ENCODE results near the gene DGKA. TPM values are rescaled to one million over a fixed set of nuclear protein-coding genes. Genes with fewer than 3 reads are reported as not detected.
"Not testable (repeated sequence)": the region's sequence is repeated elsewhere in the genome, so short reads cannot be mapped to it uniquely, and the experiment has no call there.

DGKA gene
- total RNA-seq, 4 donors from 2014 or later, result 185 to 556 (median 198) TPM

DNA sequence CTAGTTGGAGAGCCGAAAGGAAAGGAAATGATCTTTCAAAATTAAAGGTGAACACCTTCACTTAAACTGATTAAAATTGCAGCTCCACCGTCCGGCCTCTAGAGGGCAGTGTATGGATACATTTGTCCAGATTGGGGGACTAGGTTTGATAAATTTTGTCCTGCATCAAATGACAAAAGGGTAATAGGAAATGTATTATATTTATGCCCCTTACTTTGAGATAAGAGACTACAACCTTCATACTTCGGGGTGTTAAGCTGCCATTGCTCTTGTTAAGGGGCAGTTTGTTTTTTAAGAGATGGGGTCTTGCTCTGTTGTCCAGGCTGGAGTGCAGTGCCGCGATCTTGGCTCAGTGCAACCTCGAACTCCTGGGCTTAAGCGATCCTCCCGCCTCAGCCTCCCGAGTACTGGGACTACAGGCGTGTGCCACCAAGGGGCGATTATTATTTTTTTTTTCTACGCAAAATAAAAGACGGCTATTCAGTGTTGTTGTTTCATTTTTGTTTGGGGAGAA is 65.3 kb downstream of the DGKA start:
- no peak for DNase-seq (ENCODE audit: low spot score in 2 of 2)
- Histone ChIP-seq H3K4me3 (peak overlapping the region; percentile 59), H3K4me1 (peaks cover 15% of the 10 kb centered on the region), H3K27ac (peak overlapping the region; percentile 74), H3K9me3 (no peaks in the 10 kb centered on the region), H3K27me3 (no peaks in the 10 kb centered on the region), H3K36me3 (peaks cover 34% of the 10 kb centered on the region)
- WGBS, result 25% methylated on average over 14 of the region's 14 CpGs
- peak; percentile 83 to 84 for TF ChIP-seq CTCF (IDR thresholded peaks at IDR 0.05)
- no peak for TF ChIP-seq POLR2A (IDR thresholded peaks at IDR 0.05)

- Histone ChIP-seq H3K4me1 (peaks cover 15% of the 10 kb centered on the region), H3K4me3 (peak within 1 kb of the TSS; percentile 59), H3K36me3 (peaks cover 28% of the 10 kb centered on the region), H3K27me3 (no peaks in the 10 kb centered on the region), H3K9me3 (no peaks in the 10 kb centered on the region), H3K27ac (peak within 1 kb of the TSS; percentile 74)
- TF ChIP-seq POLR2AphosphoS5 (IDR thresholded peaks at IDR 0.05) (peak in 1 of 3 donors; percentile 30), EP300 (IDR thresholded peaks at IDR 0.05) (no peak), CTCF (IDR thresholded peaks at IDR 0.05) (no peak), POLR2A (IDR thresholded peaks at IDR 0.05) (no peak)
- DNase-seq (ENCODE audit: low spot score in 2 of 2), result peak; percentile 96 to 98
- under 1% methylated on average over 26 of the region's 27 CpGs for WGBS
Measured at GRCh38 chr12:55996715-55997534, 66.0 kb downstream of the DGKA start, which contains the start of gene SUOX. Gene SUOX, plus strand, starts transcription at chr12:55997276. Its CDS starts 4,946 bp downstream, at chr12:56002222.

DNA sequence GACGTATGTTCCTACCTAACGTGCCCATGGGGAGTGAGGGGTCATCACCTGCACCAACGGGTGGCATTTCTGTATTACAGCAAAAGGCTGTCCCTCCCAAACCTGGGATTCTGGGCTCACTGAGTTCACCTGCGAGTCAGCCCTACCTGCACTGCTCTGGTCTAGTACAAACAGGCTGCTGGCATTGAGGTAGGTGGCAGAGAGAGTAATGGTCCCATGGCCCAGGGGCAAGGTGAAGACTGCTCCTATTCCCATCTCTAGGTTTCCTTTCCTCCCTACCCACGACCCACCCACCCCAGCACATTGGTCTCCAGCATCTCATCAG is 66.5 kb downstream of the DGKA start:
- WGBS, result 4% methylated on average over 5 of the region's 5 CpGs
- no peaks in the 10 kb centered on the region for H3K27me3 ChIP-seq
- DNase-seq (ENCODE audit: low spot score in 2 of 2), result no peak
- no peak for TF ChIP-seq POLR2AphosphoS5 (IDR thresholded peaks at IDR 0.05)
- no peak for TF ChIP-seq EP300 (IDR thresholded peaks at IDR 0.05)
- TF ChIP-seq POLR2A (IDR thresholded peaks at IDR 0.05), result no peak
- no peak for TF ChIP-seq CTCF (IDR thresholded peaks at IDR 0.05)
- H3K9me3 ChIP-seq, result no peaks in the 10 kb centered on the region
- H3K4me3 ChIP-seq, result peak overlapping the region; percentile 59
- peaks cover 15% of the 10 kb centered on the region for H3K4me1 ChIP-seq
- H3K27ac ChIP-seq, result peak overlapping the region; percentile 74
- peaks cover 24% of the 10 kb centered on the region for H3K36me3 ChIP-seq

DNA sequence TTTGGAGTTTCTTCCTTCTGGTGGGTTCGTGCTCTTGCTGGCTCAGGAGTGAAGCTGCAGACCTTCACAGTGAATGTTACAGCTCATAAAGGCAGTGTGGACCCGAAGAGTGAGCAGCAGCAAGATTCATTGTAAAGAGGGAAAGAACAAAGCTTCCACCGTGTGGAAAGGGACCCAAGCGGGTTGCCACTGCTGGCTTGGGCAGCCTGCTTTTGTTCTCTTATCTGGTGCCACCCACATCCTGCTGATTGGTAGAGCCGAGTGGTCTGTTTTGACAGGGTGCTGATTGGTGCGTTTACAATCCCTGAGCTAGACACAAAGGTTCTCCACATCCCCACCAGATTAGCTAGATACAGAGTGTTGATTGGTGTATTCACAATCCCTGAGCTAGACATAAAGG is 68.6 kb downstream of the DGKA start:
- WGBS, result 69% methylated on average over 6 of the region's 6 CpGs
- H3K4me3 ChIP-seq; H3K27me3 ChIP-seq; DNase-seq (ENCODE audit: low spot score in 2 of 2); H3K27ac ChIP-seq; H3K9me3 ChIP-seq: not testable (repeated sequence)
- peaks cover 15% of the 10 kb centered on the region for H3K4me1 ChIP-seq
- H3K36me3 ChIP-seq, result peaks cover 21% of the 10 kb centered on the region

GRCh38 chr12:55999999-56000540 is 69.1 kb downstream of the DGKA start:
- H3K27ac ChIP-seq; H3K4me3 ChIP-seq; H3K27me3 ChIP-seq; H3K9me3 ChIP-seq; DNase-seq (ENCODE audit: low spot score in 2 of 2): not testable (repeated sequence)
- 97% methylated on average over 14 of the region's 33 CpGs for WGBS
- Histone ChIP-seq H3K36me3 (peaks cover 21% of the 10 kb centered on the region), H3K4me1 (peaks cover 15% of the 10 kb centered on the region)

GRCh38 chr12:56001487-56002100 is 70.6 kb downstream of the DGKA start:
- no peak overlapping the region for H3K27ac ChIP-seq
- peaks cover 21% of the 10 kb centered on the region for H3K36me3 ChIP-seq
- TF ChIP-seq EP300 (IDR thresholded peaks at IDR 0.05) (no peak), CTCF (IDR thresholded peaks at IDR 0.05) (no peak), POLR2A (IDR thresholded peaks at IDR 0.05) (no peak), POLR2AphosphoS5 (IDR thresholded peaks at IDR 0.05) (no peak)
- no peaks in the 10 kb centered on the region for H3K9me3 ChIP-seq
- no peak overlapping the region for H3K4me3 ChIP-seq
- H3K4me1 ChIP-seq, result peaks cover 9% of the 10 kb centered on the region
- no peak for DNase-seq (ENCODE audit: low spot score in 2 of 2)
- 84% methylated on average over 7 of the region's 7 CpGs for WGBS
- H3K27me3 ChIP-seq, result no peaks in the 10 kb centered on the region

DNA sequence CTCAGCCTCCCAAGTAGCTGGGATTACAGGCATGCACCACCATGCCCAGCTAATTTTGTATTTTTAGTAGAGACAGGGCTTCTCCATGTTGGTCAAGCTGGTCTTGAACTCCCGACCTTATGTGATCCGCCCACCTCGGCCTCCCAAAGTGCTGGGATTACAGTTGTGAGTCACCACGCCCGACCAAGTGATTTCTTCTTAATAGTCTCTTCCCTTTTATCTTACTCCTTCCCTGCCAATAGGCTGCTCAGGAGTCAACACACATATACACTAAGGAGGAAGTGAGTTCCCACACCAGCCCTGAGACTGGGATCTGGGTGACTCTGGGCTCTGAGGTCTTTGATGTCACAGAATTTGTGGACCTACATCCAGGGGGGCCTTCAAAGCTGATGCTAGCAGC is 72.4 kb downstream of the DGKA start:
- Histone ChIP-seq H3K36me3 (peaks cover 21% of the 10 kb centered on the region), H3K4me1 (peaks cover 12% of the 10 kb centered on the region)
- DNase-seq (ENCODE audit: low spot score in 2 of 2); H3K9me3 ChIP-seq; H3K4me3 ChIP-seq; H3K27me3 ChIP-seq; H3K27ac ChIP-seq: not testable (repeated sequence)
- 79% methylated on average over 5 of the region's 5 CpGs for WGBS

Data from suprapubic skin (tissue), 4 donors.